Pancreas (tissue), 10 donors: ENCODE measurements around the gene FAM217B. TPM values are rescaled to one million over a fixed set of nuclear protein-coding genes. Genes with fewer than 3 reads are reported as not detected.
A peak's percentile ranks its signal among the peaks of the same experiment; 100 is the strongest.

Experiments
- ATAC-seq, 4 donors: fragments of 200-7000 bp; cut with Tn5 transposase; one replicate each; pipeline versions ENCODE4 v1.8.0 to v1.9.1; 2020; ENCODE audit warnings: mild to moderate bottlenecking in 4 of 4, moderate library complexity in 4 of 4
- DNase-seq, 6 donors: peaks; one replicate each; pipeline ENCODE4 v3.0.0-alpha.2; 2020
- FAIRE-seq: peaks from 2 replicates; lab custom pipeline; 2012; peaks lifted over from hg19 to GRCh38; lab: Jason Lieb, UNC
- H3K27ac ChIP-seq, 4 donors: fragments of 200-600 bp; sonication (generic); 1 replicate in 3 of 4; 2 replicates in 1 of 4; pipeline versions ENCODE4 v1.5.0 to v1.8.0; 2020
- H3K27me3 ChIP-seq, 4 donors: fragments of 200-600 bp; one replicate each; pipeline ENCODE4 v1.8.0; 2021
- H3K36me3 ChIP-seq, 3 donors: fragments of 200-600 bp; sonication (generic) in 1 of 3; one replicate each; pipeline versions ENCODE4 v1.5.0 to v1.8.0; 2020 to 2021
- H3K4me1 ChIP-seq, 3 donors: fragments of 200-600 bp; one replicate each; pipeline ENCODE4 v1.8.0; 2021
- H3K4me3 ChIP-seq, 4 donors: fragments of 200-600 bp; sonication (generic) in 2 of 4; one replicate each; pipeline versions ENCODE4 v1.5.0 to v1.8.0; 2020 to 2021
- H3K9me3 ChIP-seq, 4 donors: fragments of 200-600 bp; one replicate each; pipeline ENCODE4 v1.8.0; 2021
- CTCF ChIP-seq, 4 donors: fragments of 200-600 bp; sonication (generic) in 3 of 4; IDR thresholded peaks; one replicate each; pipeline versions ENCODE4 v1.5.0 to v1.8.0; 2021; ENCODE audit warnings: antibody characterized with exemption in 4 of 4
- WGBS, 2 donors: extraction: QIAGEN DNeasy Blood & Tissue Kit; methylation state at CpG; one replicate each; pipeline ENCODE4 v1.1.7; 2013; 5-methylcytosine and 5-hydroxymethylcytosine counted together
- intact Hi-C, 3 donors: fragments of 100-400 bp; cut with DNase I; formaldehyde crosslinking; loops; one replicate each; pipeline versions ENCODE4 v1.11.1 to v1.14.2; 2022
- polyA plus RNA-seq, 2 donors: library from polyadenylated mRNA; stranded (reverse); fragments of 200-250 nt; gene quantifications; one replicate each; pipeline ENCODE4 v1.2.3, GENCODE V29; 2013
- total RNA-seq, 6 donors: library from RNA; stranded (reverse); fragmentation: NEBNext Ultra II Directional in 4 of 6; extraction: Animal tissue kit (Norgen Biotek cat#: 25700) in 4 of 6; gene quantifications; one replicate each; pipeline versions ENCODE4 v1.2.1 to v1.2.4, GENCODE V29; 2021 to 2023
- donor health status: healthy with polysubstance abuse.
- donor health status: DM: no; HTN: no; CAD: no; lungs with moderate emphysema.
- donor health status: DM: no; HTN: no; CAD: no.
- donor health status: control.
- donor health status: control.
- donor health status: Bipolar disorder and iron deficiency.
- donor health status: DM: yes; HTN: yes; CAD: no.
- donor health status: DM: no; HTN: no; CAD: no.
- donor health status: DM: no; HTN: no; CAD: no.
- donor health status: DM: yes; HTN: yes; CAD: no.

The FAM217B gene
- total and polyA plus RNA-seq, 8 donors, result 1.4 to 6.6 (median 2.8) TPM

GRCh38 chr20:59925359-59925758 lies 14.8 kb upstream of the FAM217B start:
- DNase-seq (no peak), FAIRE-seq (no peak), ATAC-seq (peak; percentile 22 to 64 (median 50))
- intact Hi-C loops, result no loop called here
- H3K27me3 ChIP-seq, result no peaks in the 10 kb centered on the region
- H3K27ac ChIP-seq, result peak overlapping the region in 2 of 4 donors; percentile 40 to 83
- TF ChIP-seq CTCF (IDR thresholded peaks at IDR 0.05), result no peak
- H3K4me1 ChIP-seq, result peaks cover 20 to 48% (median 39%) of the 10 kb centered on the region in 3 donors
- H3K36me3 ChIP-seq, result no peaks in the 10 kb centered on the region
- H3K4me3 ChIP-seq, result no peak overlapping the region
- no peaks in the 10 kb centered on the region for H3K9me3 ChIP-seq
- WGBS, 2 donors, result 22 to 30% methylated on average over 1 of the region's 1 CpG

GRCh38 chr20:59925899-59926298 lies 14.3 kb upstream of the FAM217B start:
- ATAC-seq, result peak; percentile 41 to 62 (median 50)

GRCh38 chr20:59931511-59932312 lies 8.5 kb upstream of the FAM217B start:
- Histone ChIP-seq H3K27me3 (no peaks in the 10 kb centered on the region), H3K4me1 (peaks cover 0 to 20% (median 17%) of the 10 kb centered on the region in 3 donors), H3K9me3 (no peaks in the 10 kb centered on the region), H3K36me3 (no peaks in the 10 kb centered on the region), H3K4me3 (no peak overlapping the region), H3K27ac (peak overlapping the region in 1 of 4 donors; percentile 48)
- ATAC-seq, result no peak
- no peak for TF ChIP-seq CTCF (IDR thresholded peaks at IDR 0.05)
- FAIRE-seq, result no peak
- intact Hi-C loops, result no loop called here
- DNase-seq, result no peak
- 53% methylated on average over 9 of the region's 9 CpGs for WGBS, 2 donors

More at GRCh38 chr20:59925899-59926298, 14.3 kb upstream of the FAM217B start:
- DNase-seq, result no peak
- H3K27ac ChIP-seq, result peak overlapping the region in 3 of 4 donors; percentile 13 to 83 (median 65)
- H3K9me3 ChIP-seq, result no peaks in the 10 kb centered on the region
- FAIRE-seq, result no peak
- H3K4me1 ChIP-seq, result peaks cover 20 to 49% (median 39%) of the 10 kb centered on the region in 3 donors
- no peaks in the 10 kb centered on the region for H3K36me3 ChIP-seq
- no peak overlapping the region for H3K4me3 ChIP-seq
- intact Hi-C loops, result no loop called here
- no peak for TF ChIP-seq CTCF (IDR thresholded peaks at IDR 0.05)
- H3K27me3 ChIP-seq, result no peaks in the 10 kb centered on the region

GRCh38 chr20:59932616-59933295 lies 7.4 kb upstream of the FAM217B start:
- Histone ChIP-seq H3K27ac (peak overlapping the region in 1 of 4 donors; percentile 70), H3K27me3 (no peaks in the 10 kb centered on the region), H3K4me1 (peaks cover 0 to 30% (median 15%) of the 10 kb centered on the region in 3 donors), H3K4me3 (peak overlapping the region in 3 of 4 donors; percentile 63 to 79 (median 66)), H3K36me3 (no peaks in the 10 kb centered on the region), H3K9me3 (no peaks in the 10 kb centered on the region)
- intact Hi-C loops, result no loop called here
- 85 to 87% methylated on average over 68 to 72 of the region's 72 CpGs for WGBS, 2 donors
- no peak for ATAC-seq
- no peak for TF ChIP-seq CTCF (IDR thresholded peaks at IDR 0.05)
- DNase-seq, result peak in 1 of 6 donors; percentile 70
- no peak for FAIRE-seq
